Endothelial cell of hepatic sinusoid (primary cell): Measurements from ENCODE around the gene CCR5AS.

ENCODE experiments used
- in situ Hi-C: cut with HindIII; loops from 2 replicates; pipeline ENCODE4 v1.10.0; 2017; ENCODE audit warnings: low sequenced_read_pairs

CCR5AS gene

DNA sequence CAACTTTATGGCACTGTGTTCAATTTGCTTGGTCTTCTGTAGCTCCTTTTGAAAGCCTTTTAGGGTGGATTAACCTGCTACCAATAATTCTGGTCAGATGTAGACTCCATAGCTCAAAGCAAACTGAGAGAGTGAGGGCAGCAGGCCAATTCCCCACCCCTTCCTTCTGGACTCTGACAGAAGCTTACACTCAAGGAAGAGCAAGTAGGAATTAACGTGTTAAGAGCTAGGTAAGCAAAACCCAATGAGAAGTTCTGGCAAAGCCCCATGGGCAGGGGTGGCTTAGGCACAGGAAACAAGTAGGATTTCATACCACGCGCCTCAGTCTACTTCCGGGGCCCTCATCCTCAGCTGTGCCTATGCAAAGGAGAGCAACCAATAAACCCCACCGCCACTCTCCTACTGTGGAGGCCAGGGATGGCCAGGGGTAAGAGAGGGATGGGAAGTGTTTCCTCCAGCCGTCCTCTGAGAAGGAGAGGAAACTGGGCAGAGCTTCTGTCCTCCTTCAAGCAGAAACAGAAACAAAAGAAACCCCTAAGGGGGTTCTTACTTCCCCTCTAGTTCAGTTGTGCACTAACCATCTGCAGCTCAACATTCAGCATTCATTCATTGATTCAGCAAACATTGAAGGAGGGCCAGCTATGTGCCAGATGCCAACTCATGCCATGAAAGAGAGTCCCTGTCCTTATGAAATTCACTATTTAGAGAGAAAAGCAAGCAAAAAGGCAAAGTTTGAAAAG, 23.5 kb downstream of the CCR5AS start:
- in situ Hi-C loops = loop anchor here (5.0 kb wide), 1 partner anchor 51 kb away; no protein-coding TSS in a partner anchor

DNA sequence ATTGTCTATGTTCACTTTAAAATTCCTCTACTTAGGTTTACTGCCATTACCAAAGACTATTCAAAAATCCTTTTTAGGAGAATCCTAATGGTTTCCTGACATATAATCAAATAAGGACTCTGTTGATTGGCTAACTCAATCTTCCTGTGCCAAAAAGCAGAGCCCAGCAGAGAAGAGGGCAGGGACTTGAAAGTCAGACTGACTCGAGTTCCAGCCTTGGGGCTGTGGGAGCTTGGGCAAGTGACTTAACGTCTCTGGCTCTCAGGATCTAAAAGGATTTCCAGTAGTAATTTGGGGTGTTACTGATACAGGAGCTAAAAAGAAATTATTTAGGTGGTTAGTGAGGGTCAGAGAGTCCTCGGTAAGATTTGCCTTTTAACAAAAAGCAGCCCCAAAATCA, 25.2 kb downstream of the CCR5AS start:
- in situ Hi-C loops = loop anchor here (5.0 kb wide), 1 partner anchor 49 kb away; no protein-coding TSS in a partner anchor

DNA sequence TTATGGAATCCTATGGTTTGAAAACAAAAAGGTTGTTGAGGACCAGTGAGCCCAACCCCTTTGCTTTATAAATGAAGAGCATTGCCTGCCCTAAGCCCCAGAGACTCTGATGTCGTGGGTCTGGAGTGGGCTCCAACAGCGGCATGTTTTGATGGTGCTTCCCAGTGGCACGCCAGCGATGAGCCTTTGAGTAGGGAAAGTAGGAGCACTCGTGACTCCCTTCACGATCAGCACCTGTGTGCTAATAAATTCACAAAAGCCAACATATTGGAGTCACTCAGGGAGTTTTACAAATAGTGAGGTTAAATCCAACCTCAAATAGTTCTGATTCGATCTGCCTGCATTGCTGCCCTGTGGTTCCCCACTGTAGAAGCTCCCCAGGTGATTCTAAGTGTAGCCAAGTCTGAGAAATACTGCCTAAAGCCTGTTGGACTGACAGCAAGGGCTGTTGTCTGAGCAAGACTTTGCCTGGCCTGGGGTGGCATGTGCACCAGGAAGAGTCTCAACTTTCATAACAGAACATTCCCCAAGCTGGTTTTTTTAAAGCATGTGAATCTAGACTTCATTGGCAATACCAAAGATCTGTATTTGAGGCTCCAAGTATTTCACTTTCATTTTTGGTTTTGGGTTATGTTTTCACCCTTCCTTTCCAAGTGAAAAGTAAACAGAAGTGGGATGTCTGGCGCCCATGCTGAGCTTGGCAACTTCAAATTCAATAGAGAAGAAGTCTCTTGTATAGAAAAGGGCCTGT, 26.2 kb downstream of the CCR5AS start:
- in situ Hi-C loops = loop anchor here (5.0 kb wide), 1 partner anchor 48 kb away; no protein-coding TSS in a partner anchor

DNA sequence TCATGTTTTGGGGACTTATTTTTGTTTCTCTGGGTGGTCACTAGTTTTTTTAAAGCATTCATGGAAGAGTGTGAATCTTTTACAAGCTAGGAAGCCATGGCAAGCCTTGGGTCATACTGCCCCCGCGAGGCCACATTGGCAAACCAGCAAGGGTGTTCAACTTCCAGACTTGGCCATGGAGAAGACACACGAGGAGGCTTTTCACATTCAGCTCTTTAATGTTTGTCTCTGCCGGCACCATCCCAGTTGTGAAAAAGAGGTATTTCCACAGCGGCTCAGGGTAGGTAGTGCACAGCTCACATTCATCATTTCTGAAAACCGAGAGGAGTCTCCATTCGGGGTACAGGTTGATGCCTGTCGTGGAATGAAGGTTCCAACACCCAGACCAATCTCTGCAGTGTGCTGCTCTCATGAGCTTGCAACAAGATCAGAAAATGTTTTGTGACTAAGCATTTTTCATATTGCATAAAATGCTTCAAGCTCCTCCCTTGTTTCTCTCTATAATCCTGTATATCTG, 28.4 kb downstream of the CCR5AS start:
- in situ Hi-C loops = no loop called here

DNA sequence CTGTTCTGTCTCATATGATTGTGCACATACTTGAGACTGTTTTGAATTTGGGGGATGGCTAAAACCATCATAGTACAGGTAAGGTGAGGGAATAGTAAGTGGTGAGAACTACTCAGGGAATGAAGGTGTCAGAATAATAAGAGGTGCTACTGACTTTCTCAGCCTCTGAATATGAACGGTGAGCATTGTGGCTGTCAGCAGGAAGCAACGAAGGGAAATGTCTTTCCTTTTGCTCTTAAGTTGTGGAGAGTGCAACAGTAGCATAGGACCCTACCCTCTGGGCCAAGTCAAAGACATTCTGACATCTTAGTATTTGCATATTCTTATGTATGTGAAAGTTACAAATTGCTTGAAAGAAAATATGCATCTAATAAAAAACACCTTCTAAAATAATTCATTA, 31.1 kb downstream of the CCR5AS start:
- in situ Hi-C loops = no loop called here

DNA sequence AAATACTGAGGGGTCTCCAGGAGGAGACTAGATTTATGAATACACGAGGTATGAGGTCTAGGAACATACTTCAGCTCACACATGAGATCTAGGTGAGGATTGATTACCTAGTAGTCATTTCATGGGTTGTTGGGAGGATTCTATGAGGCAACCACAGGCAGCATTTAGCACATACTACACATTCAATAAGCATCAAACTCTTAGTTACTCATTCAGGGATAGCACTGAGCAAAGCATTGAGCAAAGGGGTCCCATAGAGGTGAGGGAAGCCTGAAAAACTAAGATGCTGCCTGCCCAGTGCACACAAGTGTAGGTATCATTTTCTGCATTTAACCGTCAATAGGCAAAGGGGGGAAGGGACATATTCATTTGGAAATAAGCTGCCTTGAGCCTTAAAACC, 31.6 kb downstream of the CCR5AS start:
- in situ Hi-C loops = no loop called here

DNA sequence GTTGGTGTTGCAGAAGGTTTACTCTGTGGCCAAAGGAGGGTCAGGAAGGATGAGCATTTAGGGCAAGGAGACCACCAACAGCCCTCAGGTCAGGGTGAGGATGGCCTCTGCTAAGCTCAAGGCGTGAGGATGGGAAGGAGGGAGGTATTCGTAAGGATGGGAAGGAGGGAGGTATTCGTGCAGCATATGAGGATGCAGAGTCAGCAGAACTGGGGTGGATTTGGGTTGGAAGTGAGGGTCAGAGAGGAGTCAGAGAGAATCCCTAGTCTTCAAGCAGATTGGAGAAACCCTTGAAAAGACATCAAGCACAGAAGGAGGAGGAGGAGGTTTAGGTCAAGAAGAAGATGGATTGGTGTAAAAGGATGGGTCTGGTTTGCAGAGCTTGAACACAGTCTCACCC, 32.1 kb downstream of the CCR5AS start:
- in situ Hi-C loops = loop anchor here (25.0 kb wide), 1 partner anchor 287 kb away; no protein-coding TSS in a partner anchor

DNA sequence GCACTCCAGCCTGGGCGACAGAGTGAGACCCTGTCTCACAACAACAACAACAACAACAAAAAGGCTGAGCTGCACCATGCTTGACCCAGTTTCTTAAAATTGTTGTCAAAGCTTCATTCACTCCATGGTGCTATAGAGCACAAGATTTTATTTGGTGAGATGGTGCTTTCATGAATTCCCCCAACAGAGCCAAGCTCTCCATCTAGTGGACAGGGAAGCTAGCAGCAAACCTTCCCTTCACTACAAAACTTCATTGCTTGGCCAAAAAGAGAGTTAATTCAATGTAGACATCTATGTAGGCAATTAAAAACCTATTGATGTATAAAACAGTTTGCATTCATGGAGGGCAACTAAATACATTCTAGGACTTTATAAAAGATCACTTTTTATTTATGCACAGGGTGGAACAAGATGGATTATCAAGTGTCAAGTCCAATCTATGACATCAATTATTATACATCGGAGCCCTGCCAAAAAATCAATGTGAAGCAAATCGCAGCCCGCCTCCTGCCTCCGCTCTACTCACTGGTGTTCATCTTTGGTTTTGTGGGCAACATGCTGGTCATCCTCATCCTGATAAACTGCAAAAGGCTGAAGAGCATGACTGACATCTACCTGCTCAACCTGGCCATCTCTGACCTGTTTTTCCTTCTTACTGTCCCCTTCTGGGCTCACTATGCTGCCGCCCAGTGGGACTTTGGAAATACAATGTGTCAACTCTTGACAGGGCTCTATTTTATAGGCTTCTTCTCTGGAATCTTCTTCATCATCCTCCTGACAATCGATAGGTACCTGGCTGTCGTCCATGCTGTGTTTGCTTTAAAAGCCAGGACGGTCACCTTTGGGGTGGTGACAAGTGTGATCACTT, 34.1 kb downstream of the CCR5AS start:
- in situ Hi-C loops = loop anchor here (25.0 kb wide), 1 partner anchor 285 kb away; no protein-coding TSS in a partner anchor

DNA sequence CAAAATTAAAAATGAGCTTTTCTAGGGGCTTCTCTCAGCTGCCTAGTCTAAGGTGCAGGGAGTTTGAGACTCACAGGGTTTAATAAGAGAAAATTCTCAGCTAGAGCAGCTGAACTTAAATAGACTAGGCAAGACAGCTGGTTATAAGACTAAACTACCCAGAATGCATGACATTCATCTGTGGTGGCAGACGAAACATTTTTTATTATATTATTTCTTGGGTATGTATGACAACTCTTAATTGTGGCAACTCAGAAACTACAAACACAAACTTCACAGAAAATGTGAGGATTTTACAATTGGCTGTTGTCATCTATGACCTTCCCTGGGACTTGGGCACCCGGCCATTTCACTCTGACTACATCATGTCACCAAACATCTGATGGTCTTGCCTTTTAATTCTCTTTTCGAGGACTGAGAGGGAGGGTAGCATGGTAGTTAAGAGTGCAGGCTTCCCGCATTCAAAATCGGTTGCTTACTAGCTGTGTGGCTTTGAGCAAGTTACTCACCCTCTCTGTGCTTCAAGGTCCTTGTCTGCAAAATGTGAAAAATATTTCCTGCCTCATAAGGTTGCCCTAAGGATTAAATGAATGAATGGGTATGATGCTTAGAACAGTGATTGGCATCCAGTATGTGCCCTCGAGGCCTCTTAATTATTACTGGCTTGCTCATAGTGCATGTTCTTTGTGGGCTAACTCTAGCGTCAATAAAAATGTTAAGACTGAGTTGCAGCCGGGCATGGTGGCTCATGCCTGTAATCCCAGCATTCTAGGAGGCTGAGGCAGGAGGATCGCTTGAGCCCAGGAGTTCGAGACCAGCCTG, 35.1 kb downstream of the CCR5AS start:
- in situ Hi-C loops = loop anchor here (25.0 kb wide), 1 partner anchor 284 kb away; no protein-coding TSS in a partner anchor

DNA sequence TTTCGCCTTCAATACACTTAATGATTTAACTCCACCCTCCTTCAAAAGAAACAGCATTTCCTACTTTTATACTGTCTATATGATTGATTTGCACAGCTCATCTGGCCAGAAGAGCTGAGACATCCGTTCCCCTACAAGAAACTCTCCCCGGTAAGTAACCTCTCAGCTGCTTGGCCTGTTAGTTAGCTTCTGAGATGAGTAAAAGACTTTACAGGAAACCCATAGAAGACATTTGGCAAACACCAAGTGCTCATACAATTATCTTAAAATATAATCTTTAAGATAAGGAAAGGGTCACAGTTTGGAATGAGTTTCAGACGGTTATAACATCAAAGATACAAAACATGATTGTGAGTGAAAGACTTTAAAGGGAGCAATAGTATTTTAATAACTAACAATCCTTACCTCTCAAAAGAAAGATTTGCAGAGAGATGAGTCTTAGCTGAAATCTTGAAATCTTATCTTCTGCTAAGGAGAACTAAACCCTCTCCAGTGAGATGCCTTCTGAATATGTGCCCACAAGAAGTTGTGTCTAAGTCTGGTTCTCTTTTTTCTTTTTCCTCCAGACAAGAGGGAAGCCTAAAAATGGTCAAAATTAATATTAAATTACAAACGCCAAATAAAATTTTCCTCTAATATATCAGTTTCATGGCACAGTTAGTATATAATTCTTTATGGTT, 35.9 kb downstream of the CCR5AS start, which contains the start of gene CCR5:
CCR5 (plus strand) TSS at position 108 of the 680 bp plus-strand sequence. CDS start 1,957 bp downstream, outside the sequence.
- in situ Hi-C loops = loop anchor here (25.0 kb wide), 1 partner anchor 284 kb away; no protein-coding TSS in a partner anchor

DNA sequence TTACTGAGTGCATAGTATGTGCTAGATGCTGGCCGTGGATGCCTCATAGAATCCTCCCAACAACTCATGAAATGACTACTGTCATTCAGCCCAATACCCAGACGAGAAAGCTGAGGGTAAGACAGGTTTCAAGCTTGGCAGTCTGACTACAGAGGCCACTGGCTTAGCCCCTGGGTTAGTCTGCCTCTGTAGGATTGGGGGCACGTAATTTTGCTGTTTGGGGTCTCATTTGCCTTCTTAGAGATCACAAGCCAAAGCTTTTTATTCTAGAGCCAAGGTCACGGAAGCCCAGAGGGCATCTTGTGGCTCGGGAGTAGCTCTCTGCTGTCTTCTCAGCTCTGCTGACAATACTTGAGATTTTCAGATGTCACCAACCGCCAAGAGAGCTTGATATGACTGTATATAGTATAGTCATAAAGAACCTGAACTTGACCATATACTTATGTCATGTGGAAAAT, 37.2 kb downstream of the CCR5AS start:
- in situ Hi-C loops = loop anchor here (25.0 kb wide), 1 partner anchor 282 kb away; no protein-coding TSS in a partner anchor

DNA sequence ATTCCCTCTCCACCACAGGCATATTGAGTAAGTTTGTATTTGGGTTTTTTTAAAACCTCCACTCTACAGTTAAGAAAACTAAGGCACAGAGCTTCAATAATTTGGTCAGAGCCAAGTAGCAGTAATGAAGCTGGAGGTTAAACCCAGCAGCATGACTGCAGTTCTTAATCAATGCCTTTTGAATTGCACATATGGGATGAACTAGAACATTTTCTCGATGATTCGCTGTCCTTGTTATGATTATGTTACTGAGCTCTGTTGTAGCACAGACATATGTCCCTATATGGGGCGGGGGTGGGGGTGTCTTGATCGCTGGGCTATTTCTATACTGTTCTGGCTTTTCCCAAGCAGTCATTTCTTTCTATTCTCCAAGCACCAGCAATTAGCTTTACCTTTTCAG, 37.7 kb downstream of the CCR5AS start:
- in situ Hi-C loops = loop anchor here (25.0 kb wide), 1 partner anchor 282 kb away; no protein-coding TSS in a partner anchor

DNA sequence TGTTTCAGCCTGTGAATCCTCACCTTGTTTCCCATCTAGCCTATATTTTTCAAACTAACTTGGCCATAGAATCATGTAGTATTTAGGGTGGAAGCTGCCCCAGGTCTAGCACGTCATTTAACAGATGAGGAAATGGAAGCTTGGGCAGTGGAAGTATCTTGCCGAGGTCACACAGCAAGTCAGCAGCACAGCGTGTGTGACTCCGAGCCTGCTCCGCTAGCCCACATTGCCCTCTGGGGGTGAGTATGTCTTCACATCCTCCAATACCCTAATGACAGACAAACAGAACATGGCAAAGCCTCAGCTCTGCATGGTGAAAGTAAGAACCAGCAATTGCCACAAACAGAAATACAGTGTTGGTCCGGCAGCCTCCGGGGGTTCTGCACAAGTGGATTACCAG, 38.3 kb downstream of the CCR5AS start:
- in situ Hi-C loops = loop anchor here (25.0 kb wide), 1 partner anchor 281 kb away; no protein-coding TSS in a partner anchor

DNA sequence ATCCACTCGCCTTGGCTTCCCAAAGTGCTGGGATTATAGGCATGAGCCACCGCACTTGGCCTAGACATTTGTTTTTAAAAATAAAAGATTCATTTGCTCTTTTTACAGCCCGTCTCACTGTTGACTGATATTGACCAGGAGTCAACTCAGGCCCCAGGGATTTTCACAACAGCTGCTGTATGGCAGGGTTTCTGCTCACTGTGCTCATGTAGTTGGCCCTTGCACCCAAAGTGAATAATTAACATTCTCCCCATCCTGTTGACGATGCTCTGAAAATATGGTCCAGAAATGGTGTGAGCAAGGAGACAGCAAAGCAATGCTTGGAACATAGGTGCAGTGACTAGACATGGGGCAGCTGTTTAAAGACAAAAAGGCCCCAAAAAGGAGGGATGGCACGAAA, 39.1 kb downstream of the CCR5AS start:
- in situ Hi-C loops = loop anchor here (25.0 kb wide), 1 partner anchor 281 kb away; no protein-coding TSS in a partner anchor

DNA sequence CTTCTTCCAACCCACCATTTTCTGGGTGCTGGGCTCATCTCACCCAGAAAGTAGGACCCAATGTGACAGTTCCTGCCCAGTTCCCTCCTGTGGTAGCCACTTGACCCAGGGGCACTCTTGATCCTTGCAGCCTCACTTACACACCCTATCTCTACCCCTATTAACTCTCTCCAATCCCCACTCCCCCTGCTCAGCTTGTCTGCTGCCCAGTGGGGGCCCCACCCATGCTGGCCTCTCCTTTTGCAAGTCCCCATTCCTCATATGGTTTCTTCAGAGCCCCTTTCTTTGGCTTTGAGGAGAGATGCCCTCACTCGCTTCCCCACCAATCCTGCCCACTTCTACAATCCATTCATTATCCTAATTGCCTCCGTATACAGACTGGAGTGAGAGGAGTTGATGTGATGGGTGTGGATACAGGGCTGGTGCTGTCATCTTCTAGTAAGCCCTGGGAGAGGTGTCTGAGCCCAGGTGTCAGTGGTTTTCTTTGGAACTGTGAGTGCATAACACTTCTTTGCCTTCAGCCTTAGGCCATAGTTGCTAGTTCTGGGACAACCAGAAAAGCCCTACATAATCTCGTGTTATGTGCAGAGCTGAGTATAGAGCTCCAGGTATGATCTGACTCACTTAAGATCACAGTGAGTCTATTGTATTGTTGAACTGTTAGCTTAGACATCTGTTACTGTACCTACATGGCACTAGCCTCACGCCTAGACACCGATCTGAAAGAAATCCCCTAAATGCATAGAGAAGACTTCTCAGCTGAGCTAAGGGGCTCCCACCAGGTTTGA, 40.9 kb downstream of the CCR5AS start:
- in situ Hi-C loops = loop anchor here (25.0 kb wide), 1 partner anchor 279 kb away; no protein-coding TSS in a partner anchor

DNA sequence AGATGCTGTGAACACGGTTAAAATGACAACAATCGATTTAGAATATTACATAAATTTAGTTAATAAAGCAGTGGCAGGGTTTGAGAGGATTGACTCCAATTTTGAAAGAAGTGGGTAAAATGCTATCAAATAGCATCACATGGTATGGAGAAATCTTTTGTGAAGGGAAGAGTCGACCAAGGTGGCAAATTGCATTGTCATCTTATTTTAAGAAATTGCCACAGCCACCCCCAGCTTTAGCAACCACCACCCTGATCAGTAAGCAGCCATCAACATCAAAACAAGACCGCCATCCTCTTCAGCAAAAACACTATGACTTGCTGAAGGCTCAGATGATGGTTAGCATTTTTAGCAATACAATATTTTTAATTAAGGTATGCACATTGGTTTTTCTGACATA, 41.8 kb downstream of the CCR5AS start:
- in situ Hi-C loops = loop anchor here (25.0 kb wide), 1 partner anchor 278 kb away; no protein-coding TSS in a partner anchor

DNA sequence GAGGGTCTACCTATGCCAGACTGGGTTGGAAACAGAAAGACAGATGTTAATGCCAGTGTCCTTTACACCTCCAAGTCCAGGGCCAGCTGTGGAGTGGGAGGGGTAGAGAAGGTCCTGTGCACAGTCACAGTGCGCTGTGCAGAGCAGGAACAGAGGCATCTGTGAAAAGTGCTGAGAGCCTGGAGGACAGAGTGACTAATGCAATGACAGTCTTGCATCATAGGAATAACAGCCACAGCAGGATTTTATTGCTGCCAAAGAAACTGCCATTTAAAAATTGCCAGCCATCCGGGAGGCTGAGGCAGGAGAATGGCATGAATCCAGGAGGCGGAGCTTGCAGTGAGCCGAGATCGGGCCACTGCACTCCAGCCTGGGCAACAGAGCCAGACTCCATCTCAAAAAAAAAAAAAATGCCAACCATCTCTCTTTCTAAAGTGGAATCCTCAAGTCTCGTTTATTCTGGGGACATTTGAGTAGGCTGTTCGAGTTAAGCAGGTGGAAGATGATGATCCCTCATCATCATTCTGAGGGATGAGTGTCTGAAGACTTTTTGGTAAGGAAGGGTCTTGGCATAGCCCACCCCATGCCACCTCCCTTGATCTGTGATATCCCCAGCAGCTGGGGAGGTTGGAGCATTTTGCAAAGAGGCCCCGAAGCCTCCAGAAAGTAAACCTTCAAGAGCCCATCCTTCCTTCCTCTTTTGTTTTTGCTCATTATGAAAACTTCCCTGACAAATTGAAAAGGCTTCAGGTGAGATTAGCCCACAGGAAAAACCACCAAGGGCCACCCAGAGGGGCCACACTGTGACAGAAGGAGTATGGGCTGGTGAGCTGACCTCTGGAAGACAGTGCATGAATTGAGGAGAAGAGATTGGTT, 45.2 kb downstream of the CCR5AS start:
- in situ Hi-C loops = loop anchor here (25.0 kb wide), 1 partner anchor 274 kb away; no protein-coding TSS in a partner anchor
